Chondrocyte (in vitro differentiated cells): ENCODE measurements around the gene MED8. TPM values are rescaled to one million over a fixed set of nuclear protein-coding genes. Genes with fewer than 3 reads are reported as not detected.

ENCODE experiments used
- DNase-seq: peaks from one replicate; pipeline ENCODE4 v3.0.0; 2021; ENCODE audit warnings: mixed read lengths, low spot score
- H3K27ac Mint-ChIP-seq: one replicate; pipeline ENCODE4 v1.8.0; 2021; ENCODE audit warnings: mild to moderate bottlenecking, moderate library complexity, mixed read lengths; ENCODE audit not compliant: unreplicated experiment
- H3K27me3 Mint-ChIP-seq: 2 replicates; pipeline ENCODE4 v1.8.0; 2021; ENCODE audit warnings: low read depth, mixed read lengths
- H3K36me3 Mint-ChIP-seq: 2 replicates; pipeline ENCODE4 v1.8.0; 2021; ENCODE audit warnings: low read depth, mixed read lengths
- H3K4me1 Mint-ChIP-seq: 2 replicates; pipeline ENCODE4 v1.8.0; 2021; ENCODE audit warnings: low read depth, mild to moderate bottlenecking, mixed read lengths
- H3K4me3 Mint-ChIP-seq: one replicate; pipeline ENCODE4 v1.8.0; 2021; ENCODE audit warnings: mild to moderate bottlenecking, moderate library complexity, mixed read lengths; ENCODE audit not compliant: unreplicated experiment
- H3K9me3 Mint-ChIP-seq: 2 replicates; pipeline ENCODE4 v1.8.0; 2021; ENCODE audit warnings: low read depth, mixed read lengths
- CTCF ChIP-seq: fragments of 200-600 bp; sonication (generic); IDR thresholded peaks from 2 replicates; pipeline ENCODE4 v1.5.0; 2021; ENCODE audit warnings: antibody characterized with exemption, mild to moderate bottlenecking, moderate library complexity
- total RNA-seq: library from RNA; stranded (reverse); gene quantifications from 3 replicates; pipeline ENCODE4 v1.2.1, GENCODE V29; 2021

The MED8 gene
- total RNA-seq, 1 donor from 2014 or later: 48.4 TPM

DNA sequence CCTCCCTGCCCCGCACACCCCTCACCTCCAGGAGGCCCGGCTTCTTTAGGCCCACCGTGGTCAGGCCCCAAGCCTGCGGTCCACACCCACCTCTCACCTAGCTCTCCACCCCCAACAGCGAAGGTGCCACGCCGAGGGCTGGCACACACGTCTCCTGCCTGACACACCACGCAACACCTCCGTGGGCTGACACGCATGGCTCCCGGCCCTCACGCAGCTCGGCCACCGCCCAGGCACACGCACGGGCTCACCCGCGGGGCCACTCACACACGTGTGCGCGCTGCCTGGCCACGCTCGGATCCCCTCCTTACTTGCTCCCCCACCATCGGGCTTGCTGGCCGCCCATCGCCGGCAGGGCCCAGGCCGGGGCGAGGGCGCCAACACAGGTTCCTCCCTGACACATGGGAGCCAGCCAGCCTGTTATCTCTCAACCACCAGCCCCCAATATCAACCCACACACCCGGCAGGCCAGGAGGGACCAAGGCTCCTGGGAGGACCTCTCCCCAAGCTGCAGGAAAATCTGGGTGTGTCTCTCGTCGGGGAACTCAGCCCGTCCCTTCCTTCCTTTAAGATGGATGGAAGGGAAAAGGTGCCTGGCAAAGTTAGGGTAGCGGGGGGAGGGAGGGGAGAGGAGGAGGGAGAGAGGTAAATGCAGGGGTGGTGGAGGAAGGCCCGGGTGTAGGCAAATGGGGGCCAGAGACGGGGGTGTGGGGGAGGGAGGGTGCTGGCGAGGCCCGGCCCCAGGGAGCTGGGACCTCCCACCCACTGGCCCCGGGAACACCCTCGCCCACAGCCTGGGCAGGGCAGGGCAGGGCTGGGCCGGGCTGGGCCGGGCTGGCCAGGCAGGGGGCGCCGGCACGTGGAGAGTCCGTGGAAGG is 22.3 kb downstream of the MED8 start:
- DNase-seq: no peak
- Mint-ChIP-seq H3K9me3 (no peaks in the 10 kb centered on the region), H3K4me3 (peak overlapping the region; percentile 88), H3K36me3 (peaks cover 19% of the 10 kb centered on the region), H3K27me3 (no peaks in the 10 kb centered on the region), H3K27ac (peak overlapping the region; percentile 83), H3K4me1 (peaks cover 38% of the 10 kb centered on the region)
- TF ChIP-seq CTCF: no peak

- Mint-ChIP-seq H3K4me3 (peak overlapping the region; percentile 88), H3K27me3 (no peaks in the 10 kb centered on the region), H3K36me3 (peaks cover 24% of the 10 kb centered on the region), H3K9me3 (no peaks in the 10 kb centered on the region), H3K27ac (peak overlapping the region; percentile 83), H3K4me1 (peaks cover 44% of the 10 kb centered on the region)
- DNase-seq: no peak
- no peak for TF ChIP-seq CTCF
These were observed 23.0 kb downstream of the MED8 start for GRCh38 chr1:43366601-43367025.

GRCh38 chr1:43366179-43366578 is 23.4 kb downstream of the MED8 start:
- Mint-ChIP-seq H3K36me3 (peaks cover 28% of the 10 kb centered on the region), H3K27me3 (no peaks in the 10 kb centered on the region), H3K4me3 (peak overlapping the region; percentile 88), H3K4me1 (peaks cover 48% of the 10 kb centered on the region), H3K9me3 (no peaks in the 10 kb centered on the region), H3K27ac (peak overlapping the region; percentile 65)
- no peak for TF ChIP-seq CTCF
- no peak for DNase-seq

GRCh38 chr1:43365678-43366077 is 23.9 kb downstream of the MED8 start:
- peak overlapping the region; percentile 65 for H3K27ac Mint-ChIP-seq
- H3K9me3 Mint-ChIP-seq: no peaks in the 10 kb centered on the region
- no peaks in the 10 kb centered on the region for H3K27me3 Mint-ChIP-seq
- H3K4me1 Mint-ChIP-seq: peaks cover 50% of the 10 kb centered on the region
- TF ChIP-seq CTCF: no peak
- H3K4me3 Mint-ChIP-seq: peak overlapping the region; percentile 88
- DNase-seq: no peak
- peaks cover 29% of the 10 kb centered on the region for H3K36me3 Mint-ChIP-seq

DNA sequence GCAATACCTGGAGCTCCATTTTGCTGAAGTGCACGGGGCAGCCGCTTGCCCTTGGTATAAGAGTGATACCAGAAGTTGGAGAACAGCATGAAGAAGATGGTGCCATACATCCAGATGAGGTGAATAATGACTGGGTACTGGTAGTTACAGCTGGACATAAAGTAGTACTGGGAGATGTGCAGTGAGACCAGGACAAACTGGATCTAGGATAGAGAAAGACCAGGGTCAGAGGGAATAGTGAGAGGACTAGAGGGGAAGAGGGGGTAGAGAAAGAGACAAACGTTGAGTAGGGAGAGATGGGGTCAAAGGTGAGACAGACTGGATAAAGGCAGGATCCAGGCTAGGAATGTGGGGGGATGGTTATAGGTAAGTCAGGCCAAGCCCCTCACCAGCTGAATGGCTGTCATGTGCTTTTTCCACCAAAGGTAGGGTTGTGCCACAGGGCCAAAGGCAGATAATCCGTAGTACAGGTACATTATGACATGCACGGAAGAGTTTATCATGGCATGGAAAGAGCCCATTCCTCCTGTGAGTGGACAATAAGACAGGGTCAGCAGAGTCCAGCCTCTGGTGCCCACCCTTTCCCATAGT is 25.6 kb downstream of the MED8 start:
- DNase-seq: no peak

More for the DNA sequence above, 25.6 kb downstream of the MED8 start:
- Mint-ChIP-seq H3K27ac (no peak overlapping the region), H3K4me3 (no peak overlapping the region), H3K9me3 (no peaks in the 10 kb centered on the region), H3K36me3 (peaks cover 29% of the 10 kb centered on the region), H3K27me3 (no peaks in the 10 kb centered on the region), H3K4me1 (peaks cover 60% of the 10 kb centered on the region)
- TF ChIP-seq CTCF: no peak
